IPS DF 4.7 (cell line): ENCODE measurements around the gene MYB.

Source experiments
- DNase-seq: peaks from one replicate; pipeline ENCODE4 v3.0.0-alpha.2; 2013; ENCODE audit warnings: low spot score; ENCODE audit errors: extremely low read depth

The MYB gene

GRCh38 chr6:135187372-135187771, 6.3 kb downstream of the MYB start:
- no peak for DNase-seq

DNA sequence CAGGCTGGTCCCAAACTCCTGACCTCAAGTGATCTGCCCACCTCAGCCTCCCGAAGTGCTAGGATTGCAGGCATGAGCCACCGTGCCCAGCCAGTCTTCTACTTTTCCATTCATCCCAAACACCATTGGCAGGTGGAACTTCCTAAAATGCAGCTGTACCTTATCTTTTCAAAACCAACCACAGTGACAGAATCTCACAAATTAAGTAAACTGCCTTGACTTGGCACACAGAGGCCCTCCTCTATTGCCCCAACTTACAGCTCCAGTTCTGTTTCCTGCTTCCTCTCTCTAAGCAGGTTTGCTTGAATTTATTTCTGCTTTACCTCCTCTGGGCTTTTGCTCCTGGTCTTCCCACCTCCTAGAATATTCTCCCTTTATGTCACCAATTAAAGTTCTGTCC, 7.6 kb downstream of the MYB start:
- no peak for DNase-seq

DNA sequence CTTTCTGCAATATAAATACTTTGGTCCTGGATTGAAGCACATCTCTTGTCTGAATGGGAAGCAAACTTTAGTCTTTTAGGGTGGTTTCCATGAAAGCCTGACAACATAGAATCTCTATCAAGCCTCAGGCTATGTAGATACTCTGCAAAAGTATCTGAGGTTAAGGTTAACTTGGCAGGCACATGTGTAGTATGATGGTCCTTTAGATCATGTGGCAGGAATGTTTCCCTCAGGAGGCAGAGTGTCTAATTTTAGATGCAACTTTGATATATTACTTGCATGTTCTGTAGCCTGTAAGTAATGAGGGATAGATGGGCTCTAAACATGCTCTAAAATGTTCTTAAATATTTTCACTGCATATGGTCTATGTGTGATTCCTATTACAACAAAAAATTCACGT, 8.2 kb downstream of the MYB start:
- no peak for DNase-seq

DNA sequence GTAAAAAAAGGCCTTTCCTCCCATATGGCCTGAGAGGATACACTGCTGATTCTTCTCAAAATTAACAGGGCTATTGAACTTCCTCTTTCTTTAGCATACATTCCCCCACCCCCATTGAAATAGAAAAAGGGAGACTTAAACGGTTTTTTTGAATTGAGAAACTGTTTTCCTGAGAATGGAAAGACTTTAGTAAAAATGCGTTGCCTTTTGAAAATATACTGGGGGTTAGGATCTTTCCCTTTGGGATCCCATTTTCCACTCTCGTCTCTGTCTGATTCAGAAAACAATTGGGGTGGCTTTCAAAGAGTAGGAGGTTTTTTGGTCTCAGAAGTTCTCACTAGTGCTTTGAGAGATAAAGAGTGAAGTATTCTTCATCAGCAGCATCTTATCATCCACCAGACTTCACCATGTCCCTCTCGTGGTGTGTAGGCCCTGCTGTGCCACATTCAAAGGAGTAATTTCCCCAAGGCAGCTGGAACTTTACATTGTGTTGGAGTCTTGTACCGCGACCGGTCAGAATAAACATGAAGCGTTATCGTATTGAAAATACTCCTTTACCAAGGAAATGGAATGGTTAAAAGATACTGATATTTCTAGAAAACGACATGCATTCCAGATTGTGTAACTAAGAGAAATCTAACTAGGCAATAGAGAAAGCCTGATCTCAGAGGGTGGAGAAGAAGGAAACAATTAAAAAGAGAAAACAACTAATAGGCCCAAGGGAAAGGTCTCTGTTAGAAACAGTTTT, 10.6 kb downstream of the MYB start:
- DNase-seq, result no peak

DNA sequence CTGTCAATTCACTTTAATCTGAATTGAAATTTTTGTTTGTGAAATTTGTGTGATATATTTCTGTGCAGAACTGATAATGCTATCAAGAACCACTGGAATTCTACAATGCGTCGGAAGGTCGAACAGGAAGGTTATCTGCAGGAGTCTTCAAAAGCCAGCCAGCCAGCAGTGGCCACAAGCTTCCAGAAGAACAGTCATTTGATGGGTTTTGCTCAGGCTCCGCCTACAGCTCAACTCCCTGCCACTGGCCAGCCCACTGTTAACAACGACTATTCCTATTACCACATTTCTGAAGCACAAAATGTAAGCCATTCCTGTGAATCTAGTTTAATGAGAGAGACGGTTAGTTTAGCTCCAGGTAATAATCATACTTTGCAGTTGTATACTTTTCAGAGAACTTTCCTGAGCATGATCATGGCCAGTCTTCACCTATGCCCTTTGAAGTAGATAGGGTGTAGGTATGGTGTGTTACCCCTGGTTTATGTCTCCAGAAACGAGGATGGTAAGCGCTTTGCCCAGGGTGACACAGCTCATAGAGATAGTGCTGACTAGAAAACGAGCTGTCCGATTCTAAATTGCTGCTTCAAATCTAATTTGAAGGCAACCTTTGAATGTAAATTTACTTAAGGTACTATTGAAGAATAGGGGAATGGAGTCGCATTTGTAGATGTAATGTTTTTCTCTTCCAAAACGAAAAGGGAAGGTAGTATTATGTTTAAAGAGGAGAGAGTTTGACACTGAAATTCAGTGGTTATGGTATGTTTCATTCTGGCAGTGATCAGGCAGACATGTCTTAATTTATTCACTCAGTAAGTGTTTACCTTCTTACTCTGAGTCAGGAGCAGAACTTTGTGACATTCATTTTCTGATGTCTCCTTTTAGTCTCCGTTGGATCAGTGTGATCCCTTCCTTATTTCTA, 11.4 kb downstream of the MYB start:
- DNase-seq, result no peak

GRCh38 chr6:135193221-135193620, 12.1 kb downstream of the MYB start:
- no peak for DNase-seq

DNA sequence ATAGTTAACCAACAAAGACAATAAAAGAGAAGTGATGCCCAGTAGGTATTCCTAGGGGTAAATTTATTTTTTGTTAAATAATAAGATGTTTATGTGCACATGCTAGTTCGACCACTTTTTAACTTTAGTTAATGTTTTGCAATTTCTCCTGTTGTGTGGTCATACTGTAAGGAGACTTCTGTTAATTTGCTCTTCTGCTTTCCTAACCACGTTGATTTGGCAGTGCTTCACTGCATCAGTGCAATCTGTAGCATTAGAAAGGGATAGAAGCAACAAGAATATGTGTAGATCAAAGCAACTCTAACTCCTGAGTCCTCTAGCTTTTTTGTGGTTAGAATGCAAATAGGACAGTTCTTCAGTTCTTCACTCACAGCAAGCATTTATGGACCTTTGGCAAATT, 13.9 kb downstream of the MYB start:
- no peak for DNase-seq

GRCh38 chr6:135195522-135195921, 14.4 kb downstream of the MYB start:
- DNase-seq, result no peak

DNA sequence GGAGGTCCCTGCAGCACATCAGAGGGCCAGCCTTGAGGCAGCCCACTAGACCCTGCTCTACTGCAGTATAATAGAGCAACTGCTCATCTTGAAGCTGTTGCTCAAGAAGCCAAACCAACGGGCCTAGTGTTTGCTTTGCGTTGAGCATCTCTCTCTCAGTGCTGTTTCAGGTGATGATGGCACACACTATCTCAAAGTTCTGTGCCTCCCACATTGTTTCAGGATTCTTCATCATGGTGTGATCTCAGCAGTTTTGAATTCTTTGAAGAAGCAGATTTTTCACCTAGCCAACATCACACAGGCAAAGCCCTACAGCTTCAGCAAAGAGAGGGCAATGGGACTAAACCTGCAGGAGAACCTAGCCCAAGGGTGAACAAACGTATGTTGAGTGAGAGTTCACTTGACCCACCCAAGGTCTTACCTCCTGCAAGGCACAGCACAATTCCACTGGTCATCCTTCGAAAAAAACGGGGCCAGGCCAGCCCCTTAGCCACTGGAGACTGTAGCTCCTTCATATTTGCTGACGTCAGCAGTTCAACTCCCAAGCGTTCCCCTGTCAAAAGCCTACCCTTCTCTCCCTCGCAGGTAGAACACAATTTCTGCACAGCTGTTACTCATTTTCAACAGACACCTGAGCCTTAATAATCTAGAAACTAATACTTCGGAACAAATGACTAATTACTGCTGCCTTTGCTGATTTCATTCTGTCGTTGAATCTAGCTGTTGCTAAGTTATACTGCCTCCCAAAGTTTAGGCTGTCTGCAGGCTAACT, 15.8 kb downstream of the MYB start:
- DNase-seq, result no peak

DNA sequence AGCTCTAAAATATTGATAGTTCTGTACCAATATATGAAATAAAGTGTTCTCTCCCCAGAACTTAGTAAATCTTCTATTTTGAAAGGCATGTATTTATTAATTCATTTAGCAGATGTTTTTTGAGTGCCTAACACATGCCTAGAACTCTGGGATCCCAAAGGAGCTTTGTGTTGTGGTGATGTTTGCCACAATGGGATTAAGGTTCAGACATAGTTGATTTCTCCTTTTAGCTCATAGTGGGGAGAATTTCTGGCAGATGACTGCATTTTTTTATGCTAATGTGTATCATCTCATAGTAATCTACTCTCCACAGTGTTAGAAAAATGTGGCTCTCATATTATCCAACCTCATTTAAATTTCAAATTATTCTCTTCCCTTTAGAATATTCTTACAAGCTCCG, 21.7 kb downstream of the MYB start:
- no peak for DNase-seq

- DNase-seq, result no peak
Observed at GRCh38 chr6:135204951-135205350, 23.8 kb downstream of the MYB start.

GRCh38 chr6:135209803-135210202, 28.7 kb downstream of the MYB start:
- DNase-seq, result no peak

DNA sequence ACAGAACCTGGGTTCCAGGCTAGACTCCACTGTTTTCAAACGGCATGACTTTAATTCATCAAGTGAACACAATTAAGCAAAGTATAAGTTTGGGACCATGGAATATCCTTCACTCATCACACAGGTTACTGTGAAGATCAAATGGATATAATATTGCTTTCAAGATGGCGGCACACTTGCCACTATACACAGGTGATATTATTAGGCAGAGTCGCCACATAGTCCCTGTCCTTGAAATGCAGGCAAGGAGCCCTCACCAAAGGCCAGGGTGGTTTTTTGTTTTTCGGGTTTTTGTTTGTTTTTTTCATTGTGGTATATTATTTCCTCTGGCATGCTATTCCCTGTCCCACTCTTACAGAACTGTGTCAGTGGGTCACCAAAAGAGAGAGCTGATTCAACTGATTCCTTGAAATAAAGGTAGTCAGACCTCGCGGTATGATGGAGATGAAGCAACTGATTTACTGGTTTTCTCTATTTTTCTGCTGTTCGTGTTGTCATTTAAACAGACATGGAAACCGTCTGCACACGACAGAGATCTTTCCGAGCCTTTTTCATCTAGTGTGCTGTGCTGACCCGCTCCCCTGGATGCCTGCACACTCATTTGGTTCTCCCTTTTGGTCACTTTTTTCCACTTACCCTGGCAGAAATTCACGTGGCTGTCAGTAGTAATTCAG, 29.7 kb downstream of the MYB start:
- no peak for DNase-seq

DNA sequence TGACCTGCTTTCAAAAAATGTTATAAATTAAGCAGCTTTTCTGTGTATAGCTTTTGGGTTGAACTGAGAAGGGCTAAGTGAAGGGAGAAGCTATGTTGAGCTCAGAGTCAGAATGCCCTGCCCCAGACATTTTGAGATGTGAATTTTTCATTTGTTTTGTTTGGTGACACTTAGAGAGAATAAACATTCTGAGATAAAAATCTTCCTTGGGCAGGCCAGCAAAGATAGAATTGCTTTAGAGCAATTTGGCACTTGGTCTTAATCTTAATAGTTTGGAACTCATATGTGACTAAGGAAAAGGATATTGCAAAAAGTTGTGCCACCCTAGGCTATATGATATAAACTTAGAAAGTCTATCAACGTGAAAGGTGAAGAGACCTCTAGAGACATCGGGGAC, 30.2 kb downstream of the MYB start:
- DNase-seq, result no peak

- DNase-seq, result no peak
Observed at GRCh38 chr6:135212020-135212806, 31.1 kb downstream of the MYB start.

DNA sequence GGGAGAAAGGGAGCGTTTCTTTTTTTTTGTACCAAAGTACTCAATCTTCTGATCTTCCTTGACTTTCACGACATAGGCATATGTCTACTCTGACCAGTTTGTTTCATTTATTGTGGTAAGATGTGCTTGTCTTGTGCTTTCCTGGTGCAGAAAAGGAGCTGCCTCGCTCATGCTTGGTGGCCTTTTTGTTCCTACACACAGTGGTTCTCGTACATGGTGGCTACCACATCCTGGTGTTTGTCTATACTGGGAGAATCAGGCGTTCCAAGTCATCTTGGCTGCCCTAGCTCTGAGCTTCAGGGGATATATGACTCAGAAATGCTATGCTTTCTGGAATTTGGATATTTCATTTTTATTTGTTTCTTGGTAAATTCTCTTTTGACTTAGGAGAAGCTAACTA, 31.8 kb downstream of the MYB start:
- no peak for DNase-seq

DNA sequence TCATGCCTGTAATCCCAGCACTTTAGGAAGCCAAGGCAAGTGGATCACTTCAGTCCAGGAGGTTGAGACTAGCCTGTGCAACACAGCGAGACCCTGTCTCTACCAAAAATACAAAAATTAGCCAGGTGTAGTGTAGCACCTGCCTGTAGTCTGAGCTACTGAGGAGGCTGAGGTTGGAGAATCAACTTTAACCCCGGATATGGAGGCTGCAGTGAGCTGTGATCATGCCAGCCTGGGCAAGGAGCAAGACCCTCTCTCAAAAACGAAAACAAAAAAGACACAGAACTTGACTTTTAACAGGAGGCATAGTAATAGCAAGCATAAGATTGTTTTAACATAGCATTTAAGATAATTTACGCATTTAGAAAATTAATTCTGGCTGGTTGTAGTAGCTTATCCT, 32.5 kb downstream of the MYB start:
- no peak for DNase-seq

GRCh38 chr6:135215160-135215559, 34.1 kb downstream of the MYB start:
- DNase-seq, result no peak

- no peak for DNase-seq
Observed at GRCh38 chr6:135215563-135215962, 34.5 kb downstream of the MYB start.

DNA sequence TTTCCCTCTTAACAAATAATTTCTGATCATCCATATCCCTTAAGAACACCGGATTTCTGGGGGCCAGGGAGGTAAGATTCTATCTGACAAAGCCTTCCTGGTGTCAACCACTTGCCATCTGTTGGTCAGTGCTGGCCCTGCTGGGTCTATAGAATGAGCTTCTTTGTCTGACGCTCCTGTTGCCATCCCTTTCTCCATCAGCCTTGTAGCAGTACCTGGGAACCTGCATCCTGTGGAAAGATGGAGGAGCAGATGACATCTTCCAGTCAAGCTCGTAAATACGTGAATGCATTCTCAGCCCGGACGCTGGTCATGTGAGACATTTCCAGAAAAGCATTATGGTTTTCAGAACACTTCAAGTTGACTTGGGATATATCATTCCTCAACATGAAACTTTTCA, 36.6 kb downstream of the MYB start:
- DNase-seq, result no peak

DNA sequence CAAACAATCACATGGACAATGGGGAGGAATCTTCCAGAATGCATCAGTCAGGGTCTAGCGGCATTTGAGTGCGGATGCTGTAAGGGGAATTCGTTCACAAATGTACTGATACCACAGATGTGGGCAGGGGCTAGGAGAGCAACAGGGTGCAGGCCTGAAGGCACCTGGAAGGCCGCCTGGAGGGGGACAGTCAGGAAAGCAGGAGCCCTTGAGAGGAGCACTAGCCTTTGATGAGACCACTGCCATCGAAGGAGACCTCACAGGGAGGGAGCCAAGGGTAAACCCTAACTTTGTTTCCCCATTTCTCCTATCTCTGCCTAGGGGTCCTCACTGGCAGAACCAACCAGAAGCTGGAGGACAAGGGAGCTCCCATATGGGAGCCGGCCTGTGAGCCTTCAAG, 38.2 kb downstream of the MYB start:
- no peak for DNase-seq
